H9 (cell line): ENCODE results near the gene HDAC1. TPM values are rescaled to one million over a fixed set of nuclear protein-coding genes. Genes with fewer than 3 reads are reported as not detected.

ENCODE experiments used
- DNase-seq: peaks from one replicate; pipeline ENCODE4 v3.0.0-alpha.2; 2017
- H2AFZ ChIP-seq: one replicate; pipeline ENCODE4 v1.6.1; 2013; ENCODE audit warnings: mild to moderate bottlenecking, low read length, control low read depth, moderate library complexity
- H2AK5ac ChIP-seq: 2 replicates; pipeline ENCODE4 v1.6.1; 2013; ENCODE audit warnings: low read length, control low read depth, mixed read lengths; ENCODE audit not compliant: insufficient read length
- H2BK120ac ChIP-seq: one replicate; pipeline ENCODE4 v1.6.1; 2013; ENCODE audit warnings: low read depth, mild to moderate bottlenecking, low read length, control low read depth, inconsistent platforms; ENCODE audit not compliant: poor library complexity, severe bottlenecking
- H2BK12ac ChIP-seq: 2 replicates; pipeline ENCODE4 v1.6.1; 2013; ENCODE audit warnings: low read length, control low read depth, mixed read lengths, low read depth; ENCODE audit not compliant: insufficient read length
- H2BK15ac ChIP-seq: 2 replicates; pipeline ENCODE4 v1.6.1; 2013; ENCODE audit warnings: low read depth, low read length, control low read depth
- H2BK20ac ChIP-seq: one replicate; pipeline ENCODE4 v1.6.1; 2013; ENCODE audit warnings: low read depth, mild to moderate bottlenecking, low read length, control low read depth, inconsistent platforms; ENCODE audit not compliant: poor library complexity, severe bottlenecking
- H2BK5ac ChIP-seq: 2 replicates; pipeline ENCODE4 v1.6.1; 2013; ENCODE audit warnings: low read length, control low read depth, mixed read lengths; ENCODE audit not compliant: insufficient read length
- H3K14ac ChIP-seq: 2 replicates; pipeline ENCODE4 v1.6.1; 2013; ENCODE audit warnings: low read length, control low read depth; ENCODE audit not compliant: insufficient read depth
- H3K18ac ChIP-seq: 2 replicates; pipeline ENCODE4 v1.6.1; 2013; ENCODE audit warnings: low read depth, mild to moderate bottlenecking, mixed read lengths, low read length, control low read depth; ENCODE audit not compliant: insufficient read length
- H3K23ac ChIP-seq: 2 replicates; pipeline ENCODE4 v1.6.1; 2013; ENCODE audit warnings: low read length, control low read depth, mixed read lengths, low read depth; ENCODE audit not compliant: insufficient read length
- H3K23me2 ChIP-seq: 2 replicates; pipeline ENCODE4 v1.6.1; 2013; ENCODE audit warnings: low read depth, mild to moderate bottlenecking, mixed read lengths, low read length, control low read depth; ENCODE audit not compliant: insufficient read length, poor library complexity, severe bottlenecking
- H3K27ac ChIP-seq: 2 replicates; pipeline ENCODE4 v1.5.1; 2013; ENCODE audit warnings: low read length, control low read depth, mixed read lengths, low read depth; ENCODE audit not compliant: insufficient read length
- H3K27me3 ChIP-seq: 2 replicates; pipeline ENCODE4 v1.6.1; 2013; ENCODE audit warnings: low read length, control low read depth, inconsistent platforms; ENCODE audit not compliant: insufficient read depth
- H3K4ac ChIP-seq: 2 replicates; pipeline ENCODE4 v1.6.1; 2013; ENCODE audit warnings: low read depth, mild to moderate bottlenecking, control low read depth, inconsistent platforms, low read length, moderate library complexity
- H3K4me1 ChIP-seq: 2 replicates; pipeline ENCODE4 v1.6.1; 2013; ENCODE audit warnings: low read length, control low read depth, inconsistent platforms; ENCODE audit not compliant: insufficient read depth
- H3K4me2 ChIP-seq: 2 replicates; pipeline ENCODE4 v1.6.1; 2013; ENCODE audit warnings: low read length, control low read depth, mixed read lengths; ENCODE audit not compliant: insufficient read length, insufficient read depth
- H3K56ac ChIP-seq: 2 replicates; pipeline ENCODE4 v1.6.1; 2013; ENCODE audit warnings: low read depth, mild to moderate bottlenecking, mixed read lengths, low read length, control low read depth; ENCODE audit not compliant: insufficient read length
- H3K79me1 ChIP-seq: 2 replicates; pipeline ENCODE4 v1.6.1; 2013; ENCODE audit warnings: low read depth, mild to moderate bottlenecking, moderate library complexity, low read length, control low read depth, inconsistent platforms; ENCODE audit not compliant: insufficient read depth, poor library complexity, severe bottlenecking
- H3K79me2 ChIP-seq: 2 replicates; pipeline ENCODE4 v1.6.1; 2013; ENCODE audit warnings: low read length, control low read depth, inconsistent platforms; ENCODE audit not compliant: insufficient read depth
- H3K9ac ChIP-seq: 2 replicates; pipeline ENCODE4 v1.6.1; 2013; ENCODE audit warnings: low read length, control low read depth, mixed read lengths; ENCODE audit not compliant: insufficient read length; ENCODE audit errors: extremely low read depth
- H3K9me3 ChIP-seq: one replicate; pipeline ENCODE4 v1.6.1; 2013; ENCODE audit warnings: low read depth, low read length, inconsistent platforms; ENCODE audit not compliant: control insufficient read depth
- H3T11ph ChIP-seq: one replicate; pipeline ENCODE4 v1.6.1; 2013; ENCODE audit warnings: mild to moderate bottlenecking, low read length, control low read depth, inconsistent platforms
- H4K20me1 ChIP-seq: one replicate; pipeline ENCODE4 v1.6.1; 2013; ENCODE audit not compliant: control insufficient read depth, insufficient read length, insufficient read depth
- H4K5ac ChIP-seq: 2 replicates; pipeline ENCODE4 v1.6.1; 2013; ENCODE audit warnings: low read depth, mild to moderate bottlenecking, mixed read lengths, low read length, control low read depth; ENCODE audit not compliant: insufficient read length
- H4K8ac ChIP-seq: replicated peaks from 2 replicates; pipeline ENCODE4 v1.6.1; 2013; ENCODE audit warnings: low read length, control low read depth, mixed read lengths, low read depth; ENCODE audit not compliant: insufficient read length
- H4K91ac ChIP-seq: 2 replicates; pipeline ENCODE4 v1.6.1; 2013; ENCODE audit warnings: low read depth, mild to moderate bottlenecking, moderate library complexity, mixed read lengths, low read length, control low read depth; ENCODE audit not compliant: insufficient read length
- H3K27ac Mint-ChIP-seq, 3 experiments: 2 replicates in 2 of 3; 3 replicates in 1 of 3; pipeline ENCODE4 v1.8.0; 2020 to 2021; ENCODE audit warnings: mixed read lengths in 3 of 3, mild to moderate bottlenecking in 1 of 3, moderate library complexity in 1 of 3
- H3K27me3 Mint-ChIP-seq: 2 replicates; pipeline ENCODE4 v1.8.0; 2021; ENCODE audit warnings: low read depth, mild to moderate bottlenecking, moderate library complexity, mixed read lengths
- H3K36me3 Mint-ChIP-seq, 3 experiments: 2 replicates in 2 of 3; 3 replicates in 1 of 3; pipeline ENCODE4 v1.8.0; 2020 to 2021; ENCODE audit warnings: low read depth in 3 of 3, mixed read lengths in 3 of 3; ENCODE audit not compliant: insufficient read depth in 1 of 3
- H3K4me1 Mint-ChIP-seq, 2 experiments: 2 replicates each; pipeline ENCODE4 v1.8.0; 2020; ENCODE audit warnings: mixed read lengths in 2 of 2
- H3K4me3 Mint-ChIP-seq, 2 experiments: 2 replicates in 1 of 2; 3 replicates in 1 of 2; pipeline ENCODE4 v1.8.0; 2020 to 2021; ENCODE audit warnings: mild to moderate bottlenecking in 2 of 2, mixed read lengths in 2 of 2, moderate library complexity in 1 of 2
- H3K9me3 Mint-ChIP-seq, 2 experiments: 2 replicates in 1 of 2; 3 replicates in 1 of 2; pipeline ENCODE4 v1.8.0; 2020; ENCODE audit warnings: mild to moderate bottlenecking in 2 of 2, mixed read lengths in 2 of 2, moderate library complexity in 1 of 2
- WGBS: extraction: QIAGEN DNeasy Blood & Tissue Kit; methylation state at CpG from one replicate; pipeline ENCODE4 v1.1.7; 2013; ENCODE audit warnings: missing lambda C conversion rate, low lambda C conversion rate, mixed read lengths; ENCODE audit not compliant: insufficient read length; ENCODE audit errors: extremely low coverage; 5-methylcytosine and 5-hydroxymethylcytosine counted together
- total RNA-seq: library from RNA; stranded (reverse); gene quantifications from 2 replicates; pipeline ENCODE4 v1.2.1, GENCODE V29; 2021
- TF ChIP-seq, protein P1 (sequence below): fragments of 200-600 bp; sonication (generic); conservative IDR thresholded peaks from 3 replicates; pipeline ENCODE4 v1.8.0; 2021; ENCODE audit warnings: antibody characterized with exemption, mild to moderate bottlenecking

HDAC1 gene
- total RNA-seq, 1 experiment from 2014 or later, result 162 TPM

DNA sequence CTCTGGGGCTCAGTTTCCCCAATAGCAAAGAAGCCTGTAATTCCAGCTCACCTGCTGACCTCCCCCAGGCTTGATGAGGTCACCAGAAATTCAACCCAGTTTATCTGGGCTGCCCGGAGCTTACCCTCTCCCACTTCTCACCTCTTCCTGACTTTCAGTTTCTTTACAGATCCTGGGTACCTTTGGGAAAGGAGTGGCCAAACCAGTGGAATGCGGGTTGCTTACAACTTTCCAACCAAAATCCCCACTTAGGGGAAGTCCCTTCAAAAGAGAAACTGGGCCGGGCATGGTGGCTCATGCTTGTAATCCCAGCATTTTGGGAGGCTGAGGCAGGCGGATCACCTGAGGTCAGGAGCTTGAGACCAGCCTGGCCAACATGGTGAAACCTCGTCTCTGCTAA lies 50.1 kb downstream of the HDAC1 start:
- no peak overlapping the region for H2BK12ac ChIP-seq
- no peak overlapping the region for H4K91ac ChIP-seq
- Mint-ChIP-seq H3K27ac (no peak overlapping the region), H3K9me3 (no peaks in the 10 kb centered on the region), H3K4me3 (no peak overlapping the region), H3K4me1 (peaks cover 20 to 29% of the 10 kb centered on the region in 2 experiments), H3K36me3 (no peaks in the 10 kb centered on the region), H3K27me3 (peaks cover 44% of the 10 kb centered on the region)
- no peak overlapping the region for H2AK5ac ChIP-seq
- no peak overlapping the region for H3K9ac ChIP-seq
- H3K4ac ChIP-seq, result no peak overlapping the region
- WGBS, result no CpG with 5 or more reads among the region's 5 CpGs
- H3K27ac ChIP-seq, result no peak overlapping the region
- no peak overlapping the region for H4K5ac ChIP-seq
- H3K23me2 ChIP-seq, result no peaks in the 10 kb centered on the region
- no peak overlapping the region for H3T11ph ChIP-seq
- no peak overlapping the region for H3K18ac ChIP-seq
- H3K14ac ChIP-seq, result no peak overlapping the region
- H2BK20ac ChIP-seq, result no peak overlapping the region
- no peak overlapping the region for H2BK5ac ChIP-seq
- no peaks in the 10 kb centered on the region for H3K4me1 ChIP-seq
- H3K79me1 ChIP-seq, result no peaks in the 10 kb centered on the region
- no peaks in the 10 kb centered on the region for H3K9me3 ChIP-seq
- H2BK120ac ChIP-seq, result no peak overlapping the region
- DNase-seq, result no peak
- H3K23ac ChIP-seq, result no peak overlapping the region
- H2BK15ac ChIP-seq, result no peak overlapping the region
- H3K4me2 ChIP-seq, result no peak overlapping the region
- no peaks in the 10 kb centered on the region for H4K20me1 ChIP-seq
- H2AFZ ChIP-seq, result no peak overlapping the region
- no peak overlapping the region for H4K8ac ChIP-seq
- H3K79me2 ChIP-seq, result no peaks in the 10 kb centered on the region
- TF ChIP-seq, protein P1, sequence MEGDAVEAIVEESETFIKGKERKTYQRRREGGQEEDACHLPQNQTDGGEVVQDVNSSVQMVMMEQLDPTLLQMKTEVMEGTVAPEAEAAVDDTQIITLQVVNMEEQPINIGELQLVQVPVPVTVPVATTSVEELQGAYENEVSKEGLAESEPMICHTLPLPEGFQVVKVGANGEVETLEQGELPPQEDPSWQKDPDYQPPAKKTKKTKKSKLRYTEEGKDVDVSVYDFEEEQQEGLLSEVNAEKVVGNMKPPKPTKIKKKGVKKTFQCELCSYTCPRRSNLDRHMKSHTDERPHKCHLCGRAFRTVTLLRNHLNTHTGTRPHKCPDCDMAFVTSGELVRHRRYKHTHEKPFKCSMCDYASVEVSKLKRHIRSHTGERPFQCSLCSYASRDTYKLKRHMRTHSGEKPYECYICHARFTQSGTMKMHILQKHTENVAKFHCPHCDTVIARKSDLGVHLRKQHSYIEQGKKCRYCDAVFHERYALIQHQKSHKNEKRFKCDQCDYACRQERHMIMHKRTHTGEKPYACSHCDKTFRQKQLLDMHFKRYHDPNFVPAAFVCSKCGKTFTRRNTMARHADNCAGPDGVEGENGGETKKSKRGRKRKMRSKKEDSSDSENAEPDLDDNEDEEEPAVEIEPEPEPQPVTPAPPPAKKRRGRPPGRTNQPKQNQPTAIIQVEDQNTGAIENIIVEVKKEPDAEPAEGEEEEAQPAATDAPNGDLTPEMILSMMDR, result no peak
- H3K27me3 ChIP-seq, result no peaks in the 10 kb centered on the region; the same call in 1 of the 2 replicates
- no peak overlapping the region for H3K56ac ChIP-seq
